ENCODE data around the gene KCNAB2. TPM values are rescaled to one million over a fixed set of nuclear protein-coding genes. Genes with fewer than 3 reads are reported as not detected.

KCNAB2 gene
- polyA plus RNA-seq, 1 of the 3 experiments (the other 2 are of a cell fraction), result 7.6 TPM

DNA sequence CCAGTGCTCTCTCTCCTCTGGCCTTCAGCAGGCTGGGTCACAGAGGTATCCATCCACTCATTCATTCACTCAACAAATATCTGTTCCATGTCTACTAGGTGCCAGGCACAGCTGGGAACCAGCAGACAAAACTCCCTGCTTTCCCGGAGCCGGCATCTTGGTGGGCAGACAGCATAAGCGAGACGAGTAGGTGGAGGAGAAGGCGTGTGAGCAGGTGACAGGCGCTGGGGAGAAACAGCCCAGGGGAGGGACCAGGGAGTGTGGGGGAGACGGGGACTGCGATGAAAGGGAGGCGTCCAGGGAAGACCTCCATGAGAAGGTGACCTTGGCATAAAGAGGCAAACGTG lies 11.0 kb upstream of the KCNAB2 start:
- H3F3A ChIP-seq (replicated peaks; ENCODE audit: insufficient read depth), result no peaks in the 10 kb centered on the region
- ChIA-PET CTCF (interaction anchor here (0.8 to 4.4 kb wide), 33 partner anchors 8 to 203 kb away, joined by 3 to 23 read pairs (median 4); partner anchors contain the start of genes ICMT, KCNAB2 and NPHP4), POLR2A (interaction anchor here (0.7 to 1.4 kb wide), 3 partner anchors 9 to 211 kb away, joined by 3 to 4 read pairs (median 3); partner anchors contain the start of gene KCNAB2)
- H3K27ac ChIP-seq (ENCODE audit: low read depth in 2 of 2, low read length in 1 of 2), result no peak overlapping the region
- H3K4me3 ChIP-seq (ENCODE audit: low read depth in 2 of 2, low read length in 1 of 2), result peak overlapping the region in 1 of 2 experiments; percentile 44; a peak in 2 of 4 replicates
- no peaks in the 10 kb centered on the region for H3K36me3 ChIP-seq (replicated peaks in 1 of 2; ENCODE audit: control insufficient read depth in 1 of 2, insufficient read depth in 2 of 2, low read length in 1 of 2)
- TF ChIP-seq, protein P1, sequence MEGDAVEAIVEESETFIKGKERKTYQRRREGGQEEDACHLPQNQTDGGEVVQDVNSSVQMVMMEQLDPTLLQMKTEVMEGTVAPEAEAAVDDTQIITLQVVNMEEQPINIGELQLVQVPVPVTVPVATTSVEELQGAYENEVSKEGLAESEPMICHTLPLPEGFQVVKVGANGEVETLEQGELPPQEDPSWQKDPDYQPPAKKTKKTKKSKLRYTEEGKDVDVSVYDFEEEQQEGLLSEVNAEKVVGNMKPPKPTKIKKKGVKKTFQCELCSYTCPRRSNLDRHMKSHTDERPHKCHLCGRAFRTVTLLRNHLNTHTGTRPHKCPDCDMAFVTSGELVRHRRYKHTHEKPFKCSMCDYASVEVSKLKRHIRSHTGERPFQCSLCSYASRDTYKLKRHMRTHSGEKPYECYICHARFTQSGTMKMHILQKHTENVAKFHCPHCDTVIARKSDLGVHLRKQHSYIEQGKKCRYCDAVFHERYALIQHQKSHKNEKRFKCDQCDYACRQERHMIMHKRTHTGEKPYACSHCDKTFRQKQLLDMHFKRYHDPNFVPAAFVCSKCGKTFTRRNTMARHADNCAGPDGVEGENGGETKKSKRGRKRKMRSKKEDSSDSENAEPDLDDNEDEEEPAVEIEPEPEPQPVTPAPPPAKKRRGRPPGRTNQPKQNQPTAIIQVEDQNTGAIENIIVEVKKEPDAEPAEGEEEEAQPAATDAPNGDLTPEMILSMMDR (IDR thresholded peaks at IDR 0.05), result peak; percentile 8; the same call in 1 of the 2 replicates
- TF ChIP-seq FOSL2 (IDR thresholded peaks at IDR 0.05; ENCODE audit: borderline replicate concordance, low read depth), result no peak
- no peaks in the 10 kb centered on the region for H4K20me1 ChIP-seq (ENCODE audit: insufficient read depth)
- peaks cover 5 to 20% of the 10 kb centered on the region in 2 experiments; a peak in 1 of 4 replicates for H3K4me1 ChIP-seq (ENCODE audit: control insufficient read depth in 1 of 2, insufficient read depth in 2 of 2, low read depth in 1 of 2, low read length in 1 of 2)
- no peak overlapping the region for H2AFZ ChIP-seq (ENCODE audit: low read depth)
- DNase-seq, result no peak
- no peak overlapping the region for H3K4me2 ChIP-seq
- no peaks in the 10 kb centered on the region for H3K9me3 ChIP-seq
- H3K9me2 ChIP-seq, result no peaks in the 10 kb centered on the region
- no peaks in the 10 kb centered on the region for H3K79me2 ChIP-seq (ENCODE audit: insufficient read depth)
- no peaks in the 10 kb centered on the region for H3K27me3 ChIP-seq (ENCODE audit: insufficient read depth)
- 55% methylated on average over 10 of the region's 10 CpGs for WGBS (ENCODE audit: low lambda C conversion rate)
- H3K9ac ChIP-seq, result no peak overlapping the region

DNA sequence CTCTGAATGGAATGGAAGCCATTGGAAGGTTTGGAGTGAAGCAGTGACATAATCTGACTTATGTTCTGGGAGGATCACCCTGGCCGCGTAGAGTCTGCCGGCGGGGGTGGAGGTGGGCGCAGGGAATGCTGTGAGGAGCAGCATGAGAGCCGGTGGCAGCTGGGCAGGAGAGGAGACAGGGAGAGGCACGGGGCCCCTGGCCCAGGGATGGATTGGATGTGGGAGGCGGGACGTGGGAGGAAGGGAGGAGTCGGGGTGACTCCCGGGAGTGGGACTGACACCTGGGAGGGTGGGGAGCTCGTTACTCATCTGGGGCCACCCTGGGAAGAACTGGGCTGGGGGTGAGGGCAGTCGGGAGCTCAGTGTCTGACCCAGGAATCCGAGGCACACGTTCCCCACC lies 10.4 kb upstream of the KCNAB2 start:
- Histone ChIP-seq H3K4me3 (ENCODE audit: low read depth in 2 of 2, low read length in 1 of 2) (no peak overlapping the region), H2AFZ (ENCODE audit: low read depth) (no peak overlapping the region), H3K27me3 (ENCODE audit: insufficient read depth) (no peaks in the 10 kb centered on the region), H3K4me1 (ENCODE audit: control insufficient read depth in 1 of 2, insufficient read depth in 2 of 2, low read depth in 1 of 2, low read length in 1 of 2) (peaks cover 5 to 24% of the 10 kb centered on the region in 2 experiments; a peak in 1 of 4 replicates), H3K4me2 (no peak overlapping the region), H3K9me3 (no peaks in the 10 kb centered on the region), H3K36me3 (replicated peaks in 1 of 2; ENCODE audit: control insufficient read depth in 1 of 2, insufficient read depth in 2 of 2, low read length in 1 of 2) (no peaks in the 10 kb centered on the region), H3K9ac (no peak overlapping the region), H3F3A (replicated peaks; ENCODE audit: insufficient read depth) (no peaks in the 10 kb centered on the region), H3K27ac (ENCODE audit: low read depth in 2 of 2, low read length in 1 of 2) (no peak overlapping the region), H3K9me2 (no peaks in the 10 kb centered on the region), H3K79me2 (ENCODE audit: insufficient read depth) (no peaks in the 10 kb centered on the region), H4K20me1 (ENCODE audit: insufficient read depth) (no peaks in the 10 kb centered on the region)
- no peak for DNase-seq
- CTCF ChIA-PET, result interaction anchor here (1.0 to 4.4 kb wide), 14 partner anchors 10 to 147 kb away, joined by 3 to 23 read pairs (median 4); partner anchors contain the start of gene NPHP4
- 81% methylated on average over 15 of the region's 15 CpGs for WGBS (ENCODE audit: low lambda C conversion rate)
- POLR2A ChIA-PET, result no interaction called here
- TF ChIP-seq YY1 (IDR thresholded peaks at IDR 0.05; ENCODE audit: low read depth) (no peak), EP300 (IDR thresholded peaks at IDR 0.05; ENCODE audit: borderline replicate concordance in 1 of 2, low read depth in 1 of 2, low read length in 1 of 2) (no peak), RCOR1 (IDR thresholded peaks at IDR 0.05; ENCODE audit: low read length) (no peak), TEAD4 (IDR thresholded peaks at IDR 0.05; ENCODE audit: borderline replicate concordance, insufficient read depth) (no peak), SMC3 (IDR thresholded peaks at IDR 0.05; ENCODE audit: low read depth, low read length) (no peak), TCF12 (IDR thresholded peaks at IDR 0.05) (no peak), POLR2AphosphoS5 (IDR thresholded peaks at IDR 0.05; ENCODE audit: low read depth, low read length) (no peak), GABPA (IDR thresholded peaks at IDR 0.05; ENCODE audit: low read depth) (no peak), RAD21 (IDR thresholded peaks at IDR 0.05; ENCODE audit: low read length) (no peak), RFX5 (IDR thresholded peaks at IDR 0.05; ENCODE audit: low read length) (no peak), FOXJ3 (CRISPR knock-in tag; IDR thresholded peaks at IDR 0.05) (no peak)
- TF ChIP-seq, protein P2, sequence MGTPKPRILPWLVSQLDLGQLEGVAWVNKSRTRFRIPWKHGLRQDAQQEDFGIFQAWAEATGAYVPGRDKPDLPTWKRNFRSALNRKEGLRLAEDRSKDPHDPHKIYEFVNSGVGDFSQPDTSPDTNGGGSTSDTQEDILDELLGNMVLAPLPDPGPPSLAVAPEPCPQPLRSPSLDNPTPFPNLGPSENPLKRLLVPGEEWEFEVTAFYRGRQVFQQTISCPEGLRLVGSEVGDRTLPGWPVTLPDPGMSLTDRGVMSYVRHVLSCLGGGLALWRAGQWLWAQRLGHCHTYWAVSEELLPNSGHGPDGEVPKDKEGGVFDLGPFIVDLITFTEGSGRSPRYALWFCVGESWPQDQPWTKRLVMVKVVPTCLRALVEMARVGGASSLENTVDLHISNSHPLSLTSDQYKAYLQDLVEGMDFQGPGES (IDR thresholded peaks at IDR 0.05; ENCODE audit: low read depth, low read length), result no peak
- TF ChIP-seq, protein P3, sequence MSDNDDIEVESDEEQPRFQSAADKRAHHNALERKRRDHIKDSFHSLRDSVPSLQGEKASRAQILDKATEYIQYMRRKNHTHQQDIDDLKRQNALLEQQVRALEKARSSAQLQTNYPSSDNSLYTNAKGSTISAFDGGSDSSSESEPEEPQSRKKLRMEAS (IDR thresholded peaks at IDR 0.05; ENCODE audit: low read depth), result no peak
- TF ChIP-seq, protein P4, sequence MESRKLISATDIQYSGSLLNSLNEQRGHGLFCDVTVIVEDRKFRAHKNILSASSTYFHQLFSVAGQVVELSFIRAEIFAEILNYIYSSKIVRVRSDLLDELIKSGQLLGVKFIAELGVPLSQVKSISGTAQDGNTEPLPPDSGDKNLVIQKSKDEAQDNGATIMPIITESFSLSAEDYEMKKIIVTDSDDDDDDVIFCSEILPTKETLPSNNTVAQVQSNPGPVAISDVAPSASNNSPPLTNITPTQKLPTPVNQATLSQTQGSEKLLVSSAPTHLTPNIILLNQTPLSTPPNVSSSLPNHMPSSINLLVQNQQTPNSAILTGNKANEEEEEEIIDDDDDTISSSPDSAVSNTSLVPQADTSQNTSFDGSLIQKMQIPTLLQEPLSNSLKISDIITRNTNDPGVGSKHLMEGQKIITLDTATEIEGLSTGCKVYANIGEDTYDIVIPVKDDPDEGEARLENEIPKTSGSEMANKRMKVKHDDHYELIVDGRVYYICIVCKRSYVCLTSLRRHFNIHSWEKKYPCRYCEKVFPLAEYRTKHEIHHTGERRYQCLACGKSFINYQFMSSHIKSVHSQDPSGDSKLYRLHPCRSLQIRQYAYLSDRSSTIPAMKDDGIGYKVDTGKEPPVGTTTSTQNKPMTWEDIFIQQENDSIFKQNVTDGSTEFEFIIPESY (IDR thresholded peaks at IDR 0.05; ENCODE audit: borderline replicate concordance, low read depth), result no peak
